ENCODE results near the gene XRN2.

Gene XRN2, protein sequence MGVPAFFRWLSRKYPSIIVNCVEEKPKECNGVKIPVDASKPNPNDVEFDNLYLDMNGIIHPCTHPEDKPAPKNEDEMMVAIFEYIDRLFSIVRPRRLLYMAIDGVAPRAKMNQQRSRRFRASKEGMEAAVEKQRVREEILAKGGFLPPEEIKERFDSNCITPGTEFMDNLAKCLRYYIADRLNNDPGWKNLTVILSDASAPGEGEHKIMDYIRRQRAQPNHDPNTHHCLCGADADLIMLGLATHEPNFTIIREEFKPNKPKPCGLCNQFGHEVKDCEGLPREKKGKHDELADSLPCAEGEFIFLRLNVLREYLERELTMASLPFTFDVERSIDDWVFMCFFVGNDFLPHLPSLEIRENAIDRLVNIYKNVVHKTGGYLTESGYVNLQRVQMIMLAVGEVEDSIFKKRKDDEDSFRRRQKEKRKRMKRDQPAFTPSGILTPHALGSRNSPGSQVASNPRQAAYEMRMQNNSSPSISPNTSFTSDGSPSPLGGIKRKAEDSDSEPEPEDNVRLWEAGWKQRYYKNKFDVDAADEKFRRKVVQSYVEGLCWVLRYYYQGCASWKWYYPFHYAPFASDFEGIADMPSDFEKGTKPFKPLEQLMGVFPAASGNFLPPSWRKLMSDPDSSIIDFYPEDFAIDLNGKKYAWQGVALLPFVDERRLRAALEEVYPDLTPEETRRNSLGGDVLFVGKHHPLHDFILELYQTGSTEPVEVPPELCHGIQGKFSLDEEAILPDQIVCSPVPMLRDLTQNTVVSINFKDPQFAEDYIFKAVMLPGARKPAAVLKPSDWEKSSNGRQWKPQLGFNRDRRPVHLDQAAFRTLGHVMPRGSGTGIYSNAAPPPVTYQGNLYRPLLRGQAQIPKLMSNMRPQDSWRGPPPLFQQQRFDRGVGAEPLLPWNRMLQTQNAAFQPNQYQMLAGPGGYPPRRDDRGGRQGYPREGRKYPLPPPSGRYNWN

DNA sequence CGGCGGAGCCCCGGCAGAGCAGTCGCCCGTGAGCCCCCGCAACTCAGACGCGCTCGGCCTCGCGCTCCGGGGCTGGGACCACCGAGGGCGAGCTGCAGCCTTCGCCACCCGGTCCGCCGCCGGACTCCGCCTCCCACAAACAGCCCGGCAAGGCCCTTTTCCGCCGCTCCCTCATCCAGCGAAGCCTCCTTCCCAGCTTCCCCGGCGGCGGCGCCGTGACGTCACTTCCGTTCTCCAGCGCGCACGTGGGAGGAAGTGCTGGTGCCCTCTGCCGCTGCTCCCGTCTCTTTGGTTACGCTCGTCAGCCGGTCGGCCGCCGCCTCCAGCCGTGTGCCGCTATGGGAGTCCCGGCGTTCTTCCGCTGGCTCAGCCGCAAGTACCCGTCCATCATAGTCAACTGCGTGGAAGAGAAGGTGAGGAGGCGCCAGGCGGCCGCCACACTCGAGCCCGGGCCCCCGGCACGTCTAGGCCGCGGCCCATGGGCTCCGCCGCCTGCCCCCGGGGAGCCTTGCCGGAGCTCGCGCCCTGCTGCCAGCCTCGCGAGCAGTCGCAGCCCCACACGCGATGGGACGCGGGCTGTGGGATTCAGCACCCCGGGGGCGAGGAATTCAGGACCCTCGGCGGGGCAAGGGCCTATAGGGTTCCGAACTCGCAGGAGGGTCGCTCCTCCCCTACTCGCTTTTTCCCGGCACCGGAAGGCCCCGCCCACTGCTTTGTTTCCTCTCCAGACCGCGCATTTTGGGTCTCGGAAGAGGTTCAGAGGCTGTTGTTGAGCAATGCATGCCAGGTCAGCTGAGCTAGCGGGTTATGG lies at the start of gene XRN2:
TSS of gene XRN2 (plus strand) at position 271 of the 811 bp plus-strand sequence. CDS start at position 339, 68 bp downstream.
- peak; percentile 80 for DNase-seq

DNA sequence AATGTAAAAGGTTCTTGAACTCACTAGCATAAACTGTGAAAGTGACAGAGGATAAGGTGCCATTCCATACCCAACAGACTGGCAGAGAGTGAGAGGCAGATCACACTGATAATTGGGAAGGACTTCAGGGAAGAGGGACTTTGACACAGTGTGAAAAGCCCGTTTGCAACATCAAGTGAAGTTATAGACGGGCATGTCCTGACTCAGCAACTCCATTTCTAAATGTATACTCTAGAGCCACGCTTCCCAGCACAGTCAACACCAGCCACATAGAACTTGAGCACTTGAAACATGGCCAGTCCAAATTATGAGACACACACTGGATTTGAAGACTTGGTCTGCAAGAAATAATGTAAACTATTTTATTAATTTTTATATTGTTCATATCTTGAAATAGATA lies 45.9 kb upstream of the XRN2 start:
- DNase-seq, result no peak

DNA sequence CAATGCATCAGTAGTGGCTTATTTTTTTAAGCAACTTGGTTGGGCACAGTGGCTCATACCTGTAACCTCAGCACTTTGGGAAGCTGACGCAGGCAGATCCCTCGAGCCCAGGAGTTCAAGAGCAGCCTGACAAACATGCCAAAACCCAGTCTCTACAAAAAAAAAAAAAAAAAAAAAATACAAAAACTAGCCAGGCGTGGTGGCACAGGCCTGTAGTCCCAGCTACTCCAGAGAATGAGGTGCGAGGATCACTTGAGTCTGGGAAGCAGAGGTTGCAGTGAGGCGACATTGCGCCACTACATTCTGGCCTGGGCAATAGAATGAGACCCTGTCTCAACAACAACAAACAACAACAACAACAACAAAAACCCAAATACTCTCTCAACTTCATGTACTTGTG lies 44.7 kb upstream of the XRN2 start:
- no peak for DNase-seq

DNA sequence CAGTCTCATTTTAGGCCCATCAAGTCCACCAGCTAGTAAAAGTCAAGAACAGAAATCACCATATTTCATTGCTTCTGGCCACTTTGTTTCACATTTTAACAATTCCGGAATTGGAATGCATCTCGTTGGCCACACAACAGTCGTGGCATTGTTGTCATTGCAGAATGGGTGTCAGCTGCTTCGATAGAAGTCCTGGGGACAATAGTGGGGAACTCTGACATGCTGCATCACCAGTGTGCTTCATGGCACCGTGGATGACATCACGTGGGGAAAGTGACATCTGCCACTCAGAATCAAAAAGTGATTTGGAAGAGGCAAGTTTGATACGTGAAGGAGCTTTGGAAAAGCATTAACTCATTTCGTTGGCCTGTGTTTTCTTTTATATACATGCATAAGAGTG lies 43.8 kb upstream of the XRN2 start:
- no peak for DNase-seq

DNA sequence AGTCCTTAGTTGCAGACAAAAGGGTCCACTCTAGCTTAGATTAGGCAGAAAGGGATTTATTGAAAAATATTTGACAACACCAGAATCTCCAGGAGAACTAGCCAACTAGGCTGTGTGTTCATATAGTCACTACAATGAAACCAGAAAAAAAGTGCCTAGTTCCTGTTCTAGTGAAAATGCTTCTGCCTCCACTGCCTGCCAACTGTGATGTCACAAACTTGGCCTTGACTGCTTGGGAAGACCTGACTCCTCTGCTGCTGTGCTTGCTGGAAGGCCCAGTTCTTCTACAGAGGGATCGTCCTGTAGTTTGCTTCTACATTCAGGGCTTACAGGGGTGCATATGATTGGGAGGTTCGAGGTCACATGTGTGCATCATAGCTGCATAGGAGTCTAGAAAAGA lies 40.3 kb upstream of the XRN2 start:
- no peak for DNase-seq

DNA sequence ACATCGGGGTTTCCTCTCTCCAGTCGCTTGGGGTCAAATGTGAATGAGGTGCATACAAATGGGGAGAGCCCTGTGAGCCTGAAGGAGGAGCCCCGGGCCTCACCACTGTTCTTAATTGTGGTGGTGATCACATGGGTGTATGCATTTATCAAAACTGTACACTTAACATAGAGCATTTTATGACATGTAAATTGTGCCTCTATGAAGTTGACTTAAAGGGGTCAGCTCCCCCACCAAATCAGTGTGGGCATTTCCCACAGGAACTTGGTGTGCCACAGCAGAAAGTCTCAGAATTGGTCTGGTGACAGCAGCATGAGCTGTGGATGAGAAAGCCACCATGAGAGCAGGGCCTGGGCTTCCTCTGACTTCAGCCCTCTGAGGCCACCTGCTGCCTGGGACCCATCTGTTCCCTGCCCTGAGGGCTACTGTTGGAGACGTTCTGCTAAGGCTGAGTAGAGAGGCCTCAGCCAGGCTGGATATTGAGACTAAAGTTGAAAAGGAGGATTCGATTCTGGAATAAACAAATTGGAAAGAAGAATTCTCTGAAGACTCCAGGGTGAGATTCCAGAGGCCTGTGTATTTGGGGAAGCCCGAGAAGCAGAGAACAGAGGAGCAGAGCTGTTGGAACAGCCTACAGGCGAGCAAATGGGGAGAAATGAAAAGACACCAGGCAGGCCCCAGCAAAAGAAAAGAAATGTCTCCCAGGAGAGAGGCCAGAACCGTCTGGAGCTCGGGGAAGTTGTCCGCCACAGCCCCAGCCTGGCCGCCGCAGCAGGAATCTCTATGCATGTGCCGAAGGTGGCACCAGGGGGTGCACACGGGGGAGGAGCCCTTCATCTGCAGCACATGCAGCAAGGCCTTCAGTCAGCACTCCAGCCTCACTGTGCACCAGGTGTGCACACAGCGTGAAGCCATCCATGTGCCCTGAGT lies 37.6 kb upstream of the XRN2 start:
- DNase-seq, result no peak

DNA sequence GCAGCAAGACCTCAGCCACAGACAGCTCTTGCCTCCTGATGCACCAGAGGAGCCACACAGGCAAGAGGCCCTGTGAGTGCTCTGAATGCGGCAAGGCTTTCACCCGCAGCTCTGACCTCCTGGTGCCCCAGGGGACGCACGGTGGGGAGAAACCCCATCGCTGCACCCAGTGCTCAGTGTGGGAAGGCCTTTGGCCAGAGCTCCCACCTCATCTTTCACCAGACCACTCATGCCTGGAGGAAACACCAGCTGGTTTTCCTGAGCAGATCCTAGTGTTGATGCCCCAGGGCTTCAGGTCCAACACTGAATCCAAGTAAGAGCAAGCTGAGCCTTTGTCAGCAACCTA lies 37.0 kb upstream of the XRN2 start:
- DNase-seq, result no peak

DNA sequence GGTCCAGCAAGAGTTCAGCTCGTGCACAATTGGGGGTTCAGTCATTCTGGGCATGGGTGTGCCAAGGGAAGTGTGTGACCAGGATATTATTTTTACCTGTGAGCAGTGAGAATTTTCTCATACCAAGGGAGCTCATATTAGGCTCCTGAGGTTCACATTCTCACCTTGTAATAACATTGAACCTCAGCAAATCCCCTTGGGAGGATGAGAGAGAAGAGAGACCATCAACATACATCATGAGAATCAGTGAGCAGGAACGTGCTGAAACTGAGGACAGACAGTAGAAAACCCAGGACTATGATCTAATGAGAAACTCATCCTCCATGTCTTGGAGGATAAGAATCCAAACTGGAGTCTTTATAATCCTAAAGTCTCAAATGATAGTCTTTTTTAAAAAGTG lies 33.4 kb upstream of the XRN2 start:
- DNase-seq, result no peak

DNA sequence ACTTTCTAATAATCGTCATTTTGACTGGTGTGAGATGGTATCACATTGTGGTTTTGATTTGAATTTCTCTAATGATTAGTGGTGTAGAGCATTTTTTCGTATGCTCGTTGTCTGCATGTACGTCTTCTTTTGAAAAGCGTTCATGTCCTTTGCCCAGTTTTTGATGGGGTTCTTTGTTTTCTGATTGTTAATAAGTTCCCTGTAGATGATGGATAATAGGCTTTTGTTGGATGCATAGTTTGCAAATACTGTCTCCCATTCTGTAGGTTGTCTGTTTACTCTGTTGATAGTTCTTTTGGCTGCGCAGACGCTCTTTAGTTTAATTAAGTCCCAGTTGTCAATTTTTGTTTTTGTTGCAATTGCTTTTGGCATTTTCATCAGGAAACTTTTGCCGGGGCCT lies 32.3 kb upstream of the XRN2 start:
- no peak for DNase-seq

DNA sequence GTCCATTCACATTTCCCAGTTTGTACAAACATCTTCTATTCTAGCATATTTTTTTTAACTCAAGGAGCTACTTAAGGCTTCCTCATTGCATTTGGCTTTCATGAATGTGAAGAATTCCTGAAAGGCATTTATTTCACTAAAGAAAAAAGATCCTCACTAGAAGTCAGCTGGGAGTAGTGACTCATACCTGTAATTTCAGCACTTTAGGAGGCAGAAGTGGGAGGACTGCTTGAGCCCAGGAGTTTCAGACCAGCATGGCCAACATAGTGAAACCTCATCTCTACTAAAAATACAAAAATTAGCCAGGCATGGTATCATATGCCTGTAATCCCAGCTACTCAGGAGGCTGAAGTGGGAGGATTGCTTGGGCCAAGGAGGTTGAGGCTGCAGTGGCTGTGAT lies 30.9 kb upstream of the XRN2 start:
- no peak for DNase-seq

DNA sequence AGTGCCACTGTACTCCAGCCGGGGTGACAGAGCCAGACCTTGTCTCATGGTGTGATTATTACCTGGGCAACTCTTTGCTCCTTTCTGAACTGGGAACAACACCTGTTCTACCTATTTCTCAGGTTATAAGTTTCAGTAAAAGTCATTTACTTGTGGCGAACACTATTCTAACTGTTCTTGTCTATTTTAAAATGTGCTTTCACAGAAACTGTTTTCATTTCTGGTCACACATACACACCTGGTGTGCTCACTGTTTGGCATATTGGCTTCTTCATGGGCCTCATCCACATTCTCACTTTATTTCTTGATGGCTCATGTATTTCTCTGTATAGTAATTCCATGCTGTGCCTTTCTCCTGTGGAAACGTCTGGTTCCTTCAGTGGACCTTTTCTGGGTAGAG lies 30.5 kb upstream of the XRN2 start:
- DNase-seq, result no peak

DNA sequence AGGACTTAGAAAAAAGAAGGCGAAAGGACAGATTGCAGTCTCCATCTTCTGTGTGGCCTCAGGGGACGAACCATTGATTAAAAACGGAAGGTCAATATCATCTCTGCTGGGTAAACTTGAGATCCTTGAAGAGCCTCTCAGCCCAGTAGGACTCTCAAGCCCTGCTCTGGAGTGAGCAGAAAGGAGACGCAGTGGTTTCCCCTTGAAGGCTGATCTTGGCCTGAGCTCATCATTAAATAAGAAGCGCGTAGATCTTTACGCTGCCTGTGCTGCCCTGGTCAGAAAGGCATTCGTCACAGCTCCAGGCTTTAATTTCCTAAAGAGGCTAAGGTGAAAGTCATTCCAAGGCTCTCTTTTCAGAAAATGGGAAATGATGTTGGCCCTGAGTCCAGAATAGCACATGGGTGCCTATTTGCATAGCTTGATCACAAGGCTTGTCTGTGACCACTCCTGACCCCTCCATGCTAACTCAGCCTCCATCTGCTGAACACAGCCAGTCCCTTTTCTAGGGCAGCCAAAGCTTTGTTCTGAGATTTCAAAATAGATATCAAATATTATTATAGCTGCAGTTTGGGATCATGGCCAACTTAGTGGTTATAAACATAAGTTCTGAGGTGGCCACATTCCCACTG lies 29.3 kb upstream of the XRN2 start:
- no peak for DNase-seq

DNA sequence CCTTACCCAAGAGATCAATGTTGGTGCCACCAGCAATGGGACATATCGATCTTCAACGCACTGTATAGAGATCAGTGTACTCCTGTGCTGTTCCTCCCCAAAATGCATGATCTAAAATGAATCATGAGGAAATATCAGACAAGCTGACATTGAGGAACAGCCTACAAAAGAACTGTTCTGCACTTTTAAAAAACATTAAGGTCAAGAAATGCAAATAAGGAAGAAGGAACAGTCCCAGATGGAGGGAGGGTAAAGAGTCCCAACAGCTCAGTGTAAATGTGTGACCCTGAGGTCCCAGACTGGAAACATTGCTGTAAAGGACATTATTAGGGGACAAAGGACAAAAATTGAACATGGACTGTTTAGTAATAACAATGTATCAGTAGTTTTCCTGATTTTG lies 24.3 kb upstream of the XRN2 start:
- no peak for DNase-seq

DNA sequence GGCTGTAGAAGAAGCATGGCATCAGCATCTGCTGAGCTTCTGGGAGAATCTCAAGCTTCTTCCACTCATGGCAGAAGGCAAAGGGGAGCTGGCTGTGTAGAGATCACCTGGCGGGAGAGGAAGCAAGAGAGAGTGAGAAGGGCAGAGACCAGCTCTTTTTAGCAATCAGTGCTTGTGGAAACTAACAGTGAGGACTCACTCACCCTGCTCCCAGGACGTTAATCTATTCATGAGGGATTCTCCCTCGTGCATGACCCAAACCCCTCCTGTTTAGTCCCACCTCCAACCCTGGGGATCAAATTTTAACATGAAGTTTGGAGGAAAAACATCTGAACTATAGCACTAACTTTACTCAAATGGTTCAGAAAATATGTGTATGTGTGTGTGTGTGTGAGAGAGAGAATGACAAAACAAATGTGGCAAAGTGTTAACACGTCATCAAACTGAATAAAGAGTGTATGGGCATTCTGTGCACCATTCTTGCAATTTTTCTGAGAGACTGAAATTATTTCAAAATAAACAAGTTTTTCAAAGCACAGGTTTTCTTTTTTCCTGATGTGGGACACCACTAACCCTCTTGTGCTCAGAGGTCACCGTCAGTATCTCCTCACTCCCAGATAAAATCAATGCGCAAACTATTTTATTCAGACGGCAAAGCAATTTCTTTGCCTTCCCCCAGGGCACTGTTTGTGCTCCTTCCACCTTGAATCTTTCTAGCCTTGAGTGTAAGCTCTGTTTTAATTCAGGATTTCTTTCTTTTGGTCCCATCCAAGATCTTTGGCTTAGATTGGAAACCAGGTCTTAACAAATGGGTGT lies 23.2 kb upstream of the XRN2 start:
- DNase-seq, result no peak

DNA sequence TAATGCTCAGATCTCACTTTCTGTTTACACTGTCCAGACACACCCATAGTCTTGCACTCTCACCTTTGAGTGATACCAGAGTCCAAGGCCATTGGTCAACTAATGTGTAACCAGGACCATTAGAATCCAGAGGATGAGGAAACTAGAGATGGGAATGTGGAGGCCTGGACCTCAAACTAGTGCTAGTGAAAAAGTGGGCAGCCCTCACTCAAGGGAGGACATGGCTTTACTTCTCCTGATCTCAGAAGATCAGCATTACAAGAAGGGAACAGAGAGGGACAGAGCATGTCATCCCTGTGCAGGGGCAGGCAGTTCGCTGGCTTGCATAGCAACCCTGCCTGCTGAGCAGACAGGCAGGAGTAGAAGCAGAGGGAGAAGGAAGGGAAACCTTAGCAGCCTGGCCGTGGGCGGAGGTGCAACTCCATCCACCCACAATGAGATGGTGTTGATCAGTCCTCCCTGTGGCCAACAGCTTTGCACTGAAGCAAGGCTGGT lies 22.6 kb upstream of the XRN2 start:
- DNase-seq, result no peak

DNA sequence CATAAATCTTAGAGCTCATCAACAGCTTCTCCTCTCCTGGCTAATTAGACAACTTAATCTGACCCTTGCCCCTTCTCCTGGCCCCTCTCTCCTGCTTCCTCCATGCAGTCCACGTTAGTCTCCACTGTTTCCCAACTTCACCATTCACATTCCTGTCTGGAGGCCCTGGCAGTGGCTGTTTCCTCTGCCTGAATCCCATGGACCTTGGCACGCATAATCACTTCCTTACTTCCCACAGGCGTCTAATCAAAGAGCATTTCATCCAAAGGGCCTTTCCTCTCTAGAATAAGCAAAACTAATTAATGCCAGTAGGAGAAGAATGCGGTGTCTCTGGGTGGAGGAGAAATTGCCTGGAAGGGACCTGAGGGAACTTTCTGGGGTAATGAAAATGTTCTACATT lies 16.4 kb upstream of the XRN2 start:
- no peak for DNase-seq

DNA sequence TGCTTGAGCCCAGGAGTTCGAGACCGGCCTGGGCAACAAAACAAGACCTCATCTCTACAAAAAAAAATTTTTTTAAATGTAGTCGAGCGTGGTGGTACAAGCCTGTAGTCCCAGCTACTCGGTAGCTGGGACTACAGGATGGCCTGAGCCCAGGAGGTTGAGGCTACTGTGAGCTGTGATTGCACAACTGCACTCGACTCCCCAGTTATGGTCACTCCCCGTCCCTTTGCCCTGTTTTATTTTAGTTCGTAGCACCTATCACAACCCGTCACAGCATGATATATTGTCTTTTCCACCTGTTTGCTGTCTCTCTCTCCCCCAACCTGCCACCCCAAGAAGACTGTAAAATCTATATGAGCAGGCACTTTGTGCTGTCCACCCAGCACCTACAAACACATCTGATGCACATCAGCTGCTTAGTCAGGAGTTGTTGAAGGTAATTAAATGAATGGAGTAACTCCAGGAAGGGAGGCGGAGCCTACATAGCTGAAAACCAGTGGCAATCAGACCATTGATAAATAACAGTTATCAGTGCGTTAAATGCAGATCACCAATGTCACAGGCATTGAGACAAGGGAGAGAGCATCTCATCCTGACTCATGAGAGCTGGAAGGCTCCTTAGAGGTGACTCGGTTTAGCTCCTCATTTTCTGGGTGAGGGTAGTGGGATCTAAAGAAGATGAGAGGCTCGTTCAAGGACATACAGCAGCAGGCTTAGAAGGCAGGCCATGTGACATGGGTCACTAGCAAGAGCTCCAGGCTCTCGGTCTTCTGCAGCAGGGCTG lies 14.4 kb upstream of the XRN2 start:
- no peak for DNase-seq

DNA sequence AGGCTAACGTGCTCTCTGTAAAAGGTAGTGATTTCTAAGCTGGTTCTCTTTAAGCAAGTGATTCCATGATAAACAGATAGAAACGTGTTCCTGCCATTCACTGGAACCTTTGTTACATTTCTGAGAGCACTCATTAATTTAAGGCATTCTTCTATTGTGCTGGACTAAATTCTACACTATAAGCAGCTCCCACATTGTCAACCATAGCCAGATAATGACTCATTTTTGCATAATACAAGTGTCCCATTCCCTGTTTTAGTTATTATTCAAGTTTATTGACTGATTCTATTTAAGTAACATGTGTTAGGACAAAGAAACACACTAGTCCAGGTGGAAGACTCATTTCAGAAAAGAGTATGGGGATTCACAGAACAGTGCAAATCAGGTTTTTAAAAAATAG lies 13.5 kb upstream of the XRN2 start:
- no peak for DNase-seq

DNA sequence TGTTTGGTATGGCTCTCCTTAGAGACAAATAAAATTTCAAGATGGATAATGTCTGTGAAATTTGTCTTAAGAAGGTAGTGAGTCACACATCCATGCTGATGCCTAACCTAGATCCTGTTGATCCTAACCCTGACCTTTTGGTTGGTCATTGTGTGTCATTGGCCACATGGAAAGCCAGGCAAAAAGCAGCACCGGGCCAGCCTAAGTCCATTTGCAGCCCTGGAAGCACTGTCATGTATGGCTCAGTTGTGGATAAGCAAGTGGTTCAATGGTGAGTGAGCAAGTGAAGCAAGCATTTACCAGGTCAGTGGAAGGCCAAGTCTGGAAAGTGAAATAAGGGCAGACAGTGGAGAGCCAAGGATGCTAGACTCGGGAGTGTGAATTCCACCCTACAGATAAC lies 12.1 kb upstream of the XRN2 start:
- DNase-seq, result no peak

DNA sequence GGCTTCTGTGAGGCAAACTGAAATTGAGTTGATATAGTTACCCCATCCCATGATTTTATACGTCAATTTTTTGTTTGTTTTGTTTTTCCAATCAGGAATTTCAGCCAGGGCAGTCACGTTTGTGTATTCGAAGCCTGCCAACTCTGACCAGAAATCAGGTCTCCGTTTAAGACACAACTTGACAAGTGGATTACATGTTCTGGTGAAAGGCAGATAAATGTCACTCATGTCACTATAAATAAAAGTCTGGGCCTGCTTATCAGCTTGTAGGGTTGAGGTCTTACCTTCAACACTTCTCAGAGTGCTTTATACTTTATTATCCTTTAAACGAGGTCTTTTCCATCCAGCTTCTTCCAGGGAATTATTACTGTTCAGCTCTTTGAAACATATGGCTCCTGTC lies 8.4 kb upstream of the XRN2 start:
- no peak for DNase-seq

Measured in GF-D8 (cell line).